Stimulated activated CD4-positive, alpha-beta T cell treated with anti-CD3 and anti-CD28 coated beads, Interleukin-4, amount 100 ng/mL, for 24 hours (primary cell): Measurements from ENCODE around the gene STARD7.
"Not testable (repeated sequence)": the region's sequence is repeated elsewhere in the genome, so short reads cannot be mapped to it uniquely, and the experiment has no call there.

ENCODE experiments used
- DNase-seq: peaks from one replicate; pipeline ENCODE4 v3.0.0-alpha.2; 2020

The STARD7 gene

DNA sequence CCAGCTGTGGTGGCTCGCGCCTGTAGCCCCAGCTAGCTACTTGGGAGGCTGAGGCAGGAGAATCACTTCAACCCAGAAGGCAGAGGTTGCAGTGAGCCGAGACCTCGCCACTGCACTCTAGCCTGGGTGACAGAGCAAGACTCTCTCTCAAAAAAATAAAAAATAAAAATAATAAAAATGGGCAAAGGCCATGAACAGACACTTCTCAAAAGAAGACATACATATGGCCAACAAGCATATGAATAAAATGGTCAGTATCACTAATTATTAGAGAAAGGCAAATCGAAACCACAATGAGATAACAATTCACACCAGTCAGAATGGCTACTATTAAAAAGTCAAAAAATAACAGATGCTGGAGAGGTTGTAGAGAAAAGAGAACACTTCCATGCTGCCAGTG is 48.3 kb downstream of the STARD7 start:
- not testable (repeated sequence) for DNase-seq

DNA sequence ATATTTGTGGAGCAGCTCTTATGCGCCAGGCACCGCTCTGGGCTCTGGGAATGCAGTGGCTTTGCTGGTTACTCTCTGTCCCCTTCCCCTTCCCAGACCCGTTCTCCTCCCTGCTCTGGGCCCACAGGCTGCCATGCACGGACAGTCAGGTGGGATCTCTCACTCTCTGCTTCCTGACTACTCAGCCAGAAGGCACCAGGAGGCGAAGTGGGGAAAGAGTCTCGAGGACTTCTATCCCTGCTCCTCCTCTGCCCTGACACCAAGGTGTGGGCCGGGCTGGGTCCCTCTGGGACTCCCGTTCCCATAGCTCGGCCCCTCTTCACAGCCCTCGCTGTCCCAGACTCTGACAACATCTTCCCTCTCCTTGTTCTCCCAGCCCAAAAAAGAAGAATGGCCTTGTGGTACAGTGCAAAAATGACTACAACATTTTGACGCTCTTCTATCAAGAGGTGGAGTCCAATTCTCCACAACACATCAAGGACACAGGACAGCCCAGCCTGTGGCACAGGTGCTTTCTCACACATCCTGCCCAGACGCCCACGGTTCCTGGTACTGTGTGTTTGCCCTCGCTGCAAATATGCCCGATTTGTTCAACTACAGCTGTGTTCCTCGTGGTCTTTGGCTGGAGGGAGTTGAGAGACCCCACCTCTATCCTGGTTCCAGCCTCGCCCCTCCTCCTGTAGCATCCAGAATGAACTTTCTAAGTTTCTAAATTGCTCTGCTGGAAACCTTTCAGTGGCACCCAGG is 49.4 kb downstream of the STARD7 start:
- peak; percentile 57 for DNase-seq

DNA sequence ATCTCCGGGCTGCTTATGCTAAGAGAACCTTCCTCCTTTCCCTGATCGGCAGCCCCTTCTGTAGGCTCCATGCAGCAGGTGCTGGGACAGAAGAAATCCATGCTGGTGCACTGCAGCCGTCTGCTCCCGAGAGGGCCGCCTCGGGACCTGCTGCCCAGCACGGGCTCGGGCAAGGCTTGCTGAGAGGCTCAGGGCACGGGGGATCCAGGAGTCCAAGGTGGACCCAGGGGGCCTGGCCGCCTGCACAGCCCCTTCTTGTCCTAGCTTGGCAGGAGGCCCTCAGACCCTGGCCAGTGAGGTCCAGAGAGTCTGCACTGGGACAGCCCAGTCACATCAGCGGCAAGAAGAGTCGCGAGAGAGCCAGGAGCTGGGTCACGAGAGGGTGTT is 50.1 kb downstream of the STARD7 start:
- DNase-seq = no peak

DNA sequence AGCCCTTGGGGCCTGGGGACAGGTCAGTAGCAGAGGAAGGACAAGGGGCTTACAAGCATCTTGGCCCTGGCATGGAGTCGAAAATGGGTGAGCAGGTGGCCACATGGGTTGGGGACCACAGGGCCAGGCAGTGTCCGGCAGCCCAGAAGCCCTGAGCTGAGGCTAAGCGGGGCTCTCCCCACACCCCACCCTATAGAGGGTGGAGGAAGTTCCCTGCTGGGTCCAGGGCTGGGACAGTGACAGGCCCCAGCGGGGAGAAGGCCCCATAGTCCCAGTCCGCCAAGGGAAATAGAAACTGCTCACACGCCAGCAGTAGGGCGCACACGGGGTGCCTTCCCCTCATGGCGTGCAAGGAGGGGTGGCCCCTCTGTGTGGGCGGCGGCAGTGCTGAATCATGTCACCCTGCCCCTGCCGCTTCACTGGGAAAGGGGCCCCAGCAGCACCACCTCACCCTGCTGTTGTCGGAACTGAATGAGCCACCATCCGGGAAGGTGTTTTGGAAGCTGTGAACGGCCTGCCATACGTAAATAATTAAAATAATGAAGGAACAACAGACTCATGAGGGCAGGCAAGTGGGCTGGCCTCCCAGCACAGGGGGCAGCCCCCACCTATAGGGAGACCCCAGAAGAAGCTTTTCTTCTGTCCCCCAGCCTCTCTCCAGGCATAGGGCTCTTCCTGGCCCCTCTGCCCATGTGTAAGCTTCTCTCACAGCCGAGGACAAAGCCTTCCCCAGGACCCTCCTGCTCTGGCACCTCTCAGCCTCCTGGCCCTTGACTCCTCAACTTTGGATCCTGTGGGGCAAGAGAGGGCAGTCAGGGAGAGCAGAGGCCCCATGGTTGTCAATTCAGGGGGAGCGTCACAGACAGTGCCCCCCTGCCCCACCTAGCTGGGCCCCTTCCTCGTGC is 50.7 kb downstream of the STARD7 start:
- DNase-seq = peak; percentile 97

DNA sequence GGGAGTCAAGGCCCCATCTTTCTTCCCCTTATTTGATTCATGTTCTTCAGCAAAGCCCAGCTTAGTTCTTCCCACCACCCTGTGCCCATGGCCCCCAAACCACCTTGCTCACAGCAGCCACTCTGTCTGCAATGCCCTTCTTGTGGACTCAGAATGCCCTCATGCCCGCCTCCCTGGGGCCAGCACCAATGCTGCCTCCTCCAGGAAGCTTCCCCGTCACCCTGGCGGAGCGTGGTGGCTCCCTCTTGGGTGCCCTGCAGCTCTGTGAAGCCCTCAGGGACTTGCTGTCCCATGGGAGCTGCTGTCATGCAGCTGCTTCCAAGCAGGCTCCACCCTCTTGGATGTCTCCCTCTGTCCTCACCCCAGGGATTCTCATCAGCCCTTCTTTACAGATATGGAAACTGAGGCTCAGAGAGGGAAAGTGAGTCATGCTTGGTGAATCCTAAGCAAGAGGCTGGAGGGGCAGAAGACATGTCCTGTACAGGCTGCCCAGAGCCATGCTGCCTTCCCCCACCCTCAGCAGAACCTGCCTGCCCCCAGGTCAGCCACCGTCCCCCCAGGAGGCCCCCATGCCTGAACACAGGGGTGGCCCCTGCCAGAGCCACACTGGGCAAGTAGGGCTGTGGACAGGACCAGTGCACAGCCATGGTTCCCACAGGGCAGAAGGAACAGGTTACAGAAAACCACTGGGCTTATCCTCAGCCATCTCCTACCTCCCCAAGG is 51.5 kb downstream of the STARD7 start:
- DNase-seq = no peak

DNA sequence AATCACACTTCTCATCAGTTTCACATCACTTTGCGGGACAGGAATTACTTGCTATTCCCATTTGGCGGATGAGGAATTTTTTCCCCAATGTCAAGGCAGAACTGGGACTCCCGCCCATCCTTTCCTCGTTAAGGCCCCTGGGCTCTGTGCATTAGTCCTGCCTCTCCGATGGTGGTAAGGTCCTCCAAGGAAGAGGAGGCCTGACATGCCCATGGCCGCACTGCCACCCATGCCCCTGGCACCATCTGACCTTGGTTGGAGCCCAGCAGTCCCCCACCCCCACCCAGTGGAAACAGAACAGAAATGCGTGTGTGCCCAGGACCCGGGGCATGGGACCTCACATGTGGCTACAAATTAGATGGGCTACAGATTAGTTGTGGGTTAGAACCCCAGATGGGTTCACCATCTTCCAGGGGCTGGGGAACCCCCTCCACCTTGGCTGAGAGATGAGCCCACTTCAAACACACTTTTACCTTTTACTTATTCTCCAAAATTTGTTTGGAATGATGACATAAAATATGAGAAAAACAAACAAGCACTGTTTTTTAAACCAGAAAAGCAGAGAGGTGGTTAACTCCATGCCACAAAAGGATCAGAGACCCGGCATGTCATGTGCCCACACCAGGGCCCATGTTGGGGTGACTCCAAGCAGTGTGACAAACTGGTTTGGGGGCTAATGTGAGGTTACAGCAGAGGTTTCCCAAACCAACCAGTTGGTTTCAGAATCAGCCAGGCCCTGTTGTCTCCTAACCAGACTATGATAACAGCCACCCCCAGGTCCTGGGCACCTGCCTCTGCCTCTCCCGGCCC is 52.4 kb downstream of the STARD7 start:
- DNase-seq = peak; percentile 67

DNA sequence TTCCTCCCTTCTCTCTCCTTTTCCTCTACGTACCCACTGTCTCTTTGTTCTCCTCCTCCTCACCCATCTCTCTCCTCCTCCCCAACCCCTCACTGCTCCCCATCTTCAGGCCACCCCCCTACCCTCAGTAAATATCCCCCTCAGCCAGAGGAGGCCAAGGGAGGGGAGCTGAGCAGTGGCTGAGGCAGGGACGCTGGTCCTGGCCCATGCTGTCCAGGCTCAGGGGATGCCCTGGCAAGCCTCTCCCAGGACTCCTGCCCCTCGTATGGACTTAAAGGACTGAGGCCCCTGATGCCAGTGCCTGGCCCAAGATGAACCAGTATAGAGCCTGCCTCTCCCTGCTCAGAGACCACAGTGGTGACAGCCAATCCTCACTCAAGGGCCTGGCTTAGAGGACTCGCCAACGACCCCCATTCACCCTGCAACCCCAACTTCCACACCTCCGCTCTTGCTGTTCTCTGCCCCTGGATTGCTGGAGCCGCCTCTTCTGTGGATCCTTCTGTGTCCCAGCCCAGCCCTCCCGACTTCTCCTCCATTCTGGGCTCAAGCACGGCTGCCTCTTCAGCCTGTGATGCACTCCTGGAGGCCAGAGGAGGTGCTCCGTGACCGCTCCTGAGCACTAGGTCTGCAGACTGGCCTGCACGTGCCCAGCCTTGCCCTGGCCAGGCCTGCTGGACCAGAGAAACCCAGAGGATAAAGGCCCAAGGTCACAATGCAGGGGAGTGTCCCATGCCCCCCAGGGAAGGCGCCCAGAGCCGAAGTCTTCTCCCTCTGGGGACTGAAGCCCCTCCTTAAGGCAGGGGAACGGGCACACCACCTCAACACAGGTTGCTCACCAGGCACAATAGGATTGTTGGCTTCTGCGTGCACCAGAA is 53.9 kb downstream of the STARD7 start:
- no peak for DNase-seq

DNA sequence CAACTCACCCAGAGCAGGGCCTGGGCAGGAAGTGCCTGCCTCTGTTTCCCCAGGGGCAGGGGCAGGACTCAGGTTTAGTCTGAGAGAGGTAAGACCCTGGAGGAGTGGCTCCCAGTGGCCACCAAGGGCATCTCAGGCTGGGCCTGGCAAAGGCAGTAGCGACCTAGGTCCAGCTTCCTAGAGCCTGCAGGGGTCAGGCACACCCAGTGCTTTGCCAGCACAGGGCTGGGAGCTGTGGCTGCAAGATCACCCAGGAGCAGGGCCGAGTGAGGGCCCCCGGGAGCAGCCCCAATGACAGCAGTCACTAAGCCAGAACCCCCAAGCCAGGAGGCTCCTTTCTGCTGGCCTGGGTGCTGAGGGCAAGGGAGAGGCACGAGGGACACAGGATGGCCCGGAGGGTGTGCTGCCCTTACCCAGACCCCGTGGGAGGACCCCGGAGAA is 54.6 kb downstream of the STARD7 start:
- no peak for DNase-seq

DNA sequence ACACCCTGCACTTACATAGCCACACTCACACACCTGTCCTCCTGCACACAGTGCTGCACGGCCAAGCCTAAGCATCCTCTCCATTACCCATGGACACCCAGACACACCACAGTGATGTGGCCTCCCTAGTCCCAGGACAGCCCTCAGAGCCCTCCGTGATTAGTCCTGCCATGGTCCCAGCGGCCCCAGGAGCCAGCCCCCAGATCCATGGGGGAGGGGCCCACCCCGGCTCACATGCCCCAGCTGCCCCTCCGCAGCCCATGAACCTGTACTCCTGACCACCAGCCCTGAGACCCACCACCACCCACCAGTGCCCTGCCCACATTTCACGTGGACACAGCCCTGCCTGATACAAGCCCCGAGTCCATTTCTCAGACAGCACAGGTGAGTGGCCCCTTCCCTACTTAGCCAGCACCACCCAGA is 55.3 kb downstream of the STARD7 start:
- DNase-seq = no peak

DNA sequence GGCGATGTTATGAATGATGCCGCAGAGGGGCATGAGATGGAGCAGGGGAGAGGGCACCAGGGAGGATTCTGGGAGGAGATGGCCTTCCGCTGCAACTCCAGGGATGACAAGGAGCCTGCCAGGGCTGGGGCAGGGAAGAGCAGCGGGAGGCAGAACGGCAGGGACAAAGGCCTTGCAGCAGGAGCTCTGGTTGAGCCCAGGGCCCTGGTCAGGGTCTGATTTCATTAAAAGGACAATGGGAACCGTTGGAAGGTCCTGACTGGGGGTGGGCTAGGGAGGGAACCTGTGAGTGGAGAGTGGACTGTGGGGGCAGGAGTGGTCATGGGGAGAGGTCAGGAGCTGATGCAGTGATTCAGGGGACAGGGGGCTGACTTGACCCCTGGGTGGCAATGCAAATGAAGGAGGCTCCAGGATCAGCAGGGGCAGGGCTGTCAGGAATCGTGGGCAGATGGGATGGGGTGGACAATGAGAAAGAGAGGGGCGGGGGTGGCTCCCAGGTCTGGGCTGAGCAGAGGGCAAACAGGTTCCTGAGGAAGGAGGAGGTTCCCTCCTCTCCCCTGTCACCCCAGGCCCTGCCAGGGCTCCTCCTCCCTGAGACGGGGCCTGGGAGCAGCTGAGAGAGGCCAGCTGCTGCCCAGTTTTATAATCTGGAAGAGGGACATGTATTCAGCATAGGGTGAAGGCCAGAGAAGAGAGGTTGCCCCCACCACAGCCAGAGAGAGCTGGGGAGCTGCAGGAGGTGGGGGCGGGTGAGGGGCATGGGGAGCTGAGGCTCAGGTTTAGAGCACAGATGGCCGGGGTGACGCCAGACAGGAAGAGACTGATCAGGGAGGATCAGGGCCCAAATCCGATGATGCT is 56.1 kb downstream of the STARD7 start:
- no peak for DNase-seq

DNA sequence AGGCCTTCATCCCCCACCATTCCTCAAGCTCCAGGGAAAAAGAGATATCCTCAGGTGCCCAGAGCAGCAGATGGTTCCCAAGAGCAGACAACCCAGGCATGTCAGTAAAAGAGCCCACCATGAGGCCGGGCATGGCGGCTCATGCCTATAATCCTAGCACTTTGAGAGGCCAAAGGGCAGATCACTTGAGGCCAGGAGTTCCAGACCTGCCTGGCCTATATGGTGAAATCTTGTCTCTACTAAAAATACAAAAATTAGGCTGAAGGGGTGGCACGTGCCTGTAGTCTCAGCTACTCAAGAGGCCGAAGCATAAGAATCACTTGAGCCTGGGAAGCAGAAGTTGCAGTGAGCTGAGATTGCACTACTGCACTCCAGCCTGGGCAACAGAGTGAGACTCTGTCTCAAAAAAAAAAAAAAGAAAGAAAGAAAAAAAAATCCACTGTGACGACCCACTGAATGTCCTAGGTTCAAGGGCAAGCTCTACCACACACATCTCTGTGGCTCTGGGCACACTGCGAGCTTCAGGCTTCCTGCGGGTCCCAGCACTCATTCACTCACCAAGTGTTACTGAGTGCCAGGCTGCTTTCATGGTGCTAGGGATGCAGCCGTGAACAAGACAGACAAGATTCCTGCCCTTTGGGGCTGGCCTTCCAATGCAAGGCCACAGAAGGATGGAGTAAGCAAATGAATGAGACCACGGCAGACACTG is 56.9 kb downstream of the STARD7 start:
- no peak for DNase-seq

DNA sequence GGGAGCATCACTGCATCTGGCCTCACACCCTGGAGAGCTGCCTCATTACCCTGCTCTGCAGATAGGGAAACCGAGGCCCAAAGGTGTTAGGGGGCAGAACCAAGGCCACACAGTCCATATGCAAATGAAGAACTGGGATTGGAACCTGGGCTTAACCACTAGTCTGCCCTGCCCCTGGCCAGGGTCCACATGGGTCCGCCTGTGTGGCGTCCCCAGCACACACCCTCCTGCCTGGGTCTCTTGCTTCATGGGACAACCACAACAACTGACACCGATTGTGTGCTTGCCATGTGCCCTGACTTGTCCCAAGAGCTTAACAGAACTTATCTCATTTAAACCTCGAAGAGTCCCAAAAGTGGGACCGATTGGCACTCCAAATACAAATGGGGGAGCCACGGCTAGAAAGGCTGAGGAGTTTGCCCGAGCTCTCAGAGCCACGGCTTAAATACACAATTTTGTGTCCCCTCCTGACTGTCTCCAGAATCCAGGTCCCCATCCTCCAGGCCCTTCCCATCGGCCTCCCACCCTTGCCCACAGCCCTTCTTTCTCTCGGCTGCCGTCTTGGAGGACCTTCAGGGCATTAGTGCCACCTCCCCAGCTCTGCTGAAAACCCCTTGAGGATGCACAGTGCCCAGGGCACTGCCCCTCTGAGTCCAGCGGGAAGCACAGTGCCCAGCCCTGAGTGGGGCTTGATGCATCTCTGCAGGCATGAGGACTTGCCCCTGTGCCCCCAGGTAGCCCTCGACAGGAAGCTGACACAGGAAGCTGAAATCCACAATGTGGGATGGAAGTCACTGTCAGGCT is 57.6 kb downstream of the STARD7 start:
- DNase-seq = no peak

DNA sequence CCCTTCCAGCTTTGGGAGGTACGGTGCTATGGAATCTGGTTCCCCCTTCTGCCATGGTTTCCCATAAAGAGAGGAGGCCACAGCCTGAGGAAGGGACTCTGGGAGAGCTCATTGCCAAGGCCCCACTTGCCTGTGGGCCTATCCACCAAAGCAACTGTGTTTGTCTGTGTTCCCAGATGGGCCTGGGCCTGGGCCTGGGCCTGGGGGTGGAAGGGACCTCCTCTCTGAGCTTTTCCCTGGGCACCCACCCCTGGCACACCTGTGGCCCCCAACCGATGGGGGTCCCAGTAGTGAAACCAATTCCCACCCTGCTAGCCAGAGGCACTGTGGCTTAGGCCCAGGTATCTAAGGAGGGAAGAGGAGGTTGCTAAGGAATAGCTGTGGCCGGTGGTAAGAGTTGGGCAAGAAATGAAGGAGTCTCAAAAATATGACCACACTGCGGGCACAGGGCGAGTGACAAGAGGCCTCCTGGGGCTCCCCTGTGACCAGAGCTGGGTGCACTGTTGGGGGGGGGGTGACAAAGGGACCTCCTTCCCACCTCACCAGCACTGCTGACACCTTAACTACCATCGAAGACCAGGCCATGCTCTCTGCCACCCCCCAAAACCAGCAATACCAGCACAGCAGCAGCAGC is 58.5 kb downstream of the STARD7 start:
- DNase-seq = no peak

DNA sequence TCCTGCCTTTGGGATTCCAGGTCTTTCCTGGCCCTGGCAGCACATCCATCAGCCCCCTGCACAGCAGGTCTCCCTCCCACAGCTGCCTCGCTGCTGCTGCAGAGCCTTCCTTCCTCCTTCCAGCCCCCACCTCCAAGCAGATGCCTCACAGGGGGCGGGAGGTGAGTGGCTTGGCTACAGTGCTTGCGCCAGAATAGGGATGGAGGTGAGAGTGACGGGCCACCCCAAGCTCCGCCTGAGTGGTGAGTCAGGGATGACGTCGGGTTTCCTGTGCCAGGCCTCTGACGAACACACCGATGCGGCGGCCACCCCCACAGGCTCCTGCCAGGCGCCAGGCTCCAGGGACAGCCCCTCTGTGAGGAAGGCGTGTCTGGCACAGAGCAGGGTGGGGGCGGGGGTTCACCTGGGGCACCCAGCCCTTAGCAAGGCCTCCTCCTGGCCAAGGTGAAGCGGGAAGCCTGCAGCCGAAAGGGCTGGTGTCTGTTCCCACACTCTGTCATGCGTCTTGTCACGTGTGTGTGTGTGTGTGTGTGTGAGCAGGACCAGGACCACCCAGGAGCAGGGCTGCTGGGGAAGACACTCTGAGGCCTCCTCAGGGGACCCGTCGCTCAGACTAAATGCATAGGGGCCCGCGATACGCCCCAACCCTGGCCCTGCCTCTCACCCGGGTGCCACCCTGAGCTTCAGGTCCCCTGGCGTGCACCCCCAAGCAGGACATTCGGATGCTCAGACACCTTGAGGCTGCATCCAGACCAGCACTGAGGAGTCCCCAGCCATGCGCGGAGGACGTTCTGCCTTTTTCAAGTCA is 60.0 kb downstream of the STARD7 start:
- peak; percentile 97 for DNase-seq

DNA sequence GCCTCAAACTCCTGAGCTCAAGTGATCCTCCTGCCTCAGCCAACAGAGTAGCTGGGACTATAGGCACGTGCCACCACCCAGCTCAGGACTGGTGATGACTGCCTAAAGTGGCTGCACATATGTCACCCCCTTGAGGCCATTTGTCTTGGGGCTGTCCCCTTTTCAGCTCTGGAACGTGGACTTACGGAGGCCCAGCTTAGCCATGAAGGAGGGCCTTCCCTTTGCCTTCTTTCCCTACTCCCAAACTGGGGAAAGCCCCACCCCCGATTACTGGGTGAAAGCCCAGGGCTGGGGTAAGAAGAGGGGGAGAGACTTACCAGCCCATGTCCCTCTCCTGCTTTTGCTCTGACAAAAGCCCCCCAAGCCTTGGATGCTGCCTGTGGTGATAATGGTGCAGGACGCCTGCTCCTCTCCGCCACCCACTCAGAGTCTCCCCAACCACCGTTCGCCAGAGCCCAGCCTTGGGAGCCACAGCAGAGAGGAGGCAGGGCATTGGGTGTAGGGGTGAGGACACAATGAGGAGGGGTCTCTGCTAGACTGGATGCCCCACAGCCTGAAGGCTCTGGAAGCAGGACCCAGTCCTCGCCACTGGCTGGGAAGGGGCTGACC is 60.9 kb downstream of the STARD7 start:
- no peak for DNase-seq

DNA sequence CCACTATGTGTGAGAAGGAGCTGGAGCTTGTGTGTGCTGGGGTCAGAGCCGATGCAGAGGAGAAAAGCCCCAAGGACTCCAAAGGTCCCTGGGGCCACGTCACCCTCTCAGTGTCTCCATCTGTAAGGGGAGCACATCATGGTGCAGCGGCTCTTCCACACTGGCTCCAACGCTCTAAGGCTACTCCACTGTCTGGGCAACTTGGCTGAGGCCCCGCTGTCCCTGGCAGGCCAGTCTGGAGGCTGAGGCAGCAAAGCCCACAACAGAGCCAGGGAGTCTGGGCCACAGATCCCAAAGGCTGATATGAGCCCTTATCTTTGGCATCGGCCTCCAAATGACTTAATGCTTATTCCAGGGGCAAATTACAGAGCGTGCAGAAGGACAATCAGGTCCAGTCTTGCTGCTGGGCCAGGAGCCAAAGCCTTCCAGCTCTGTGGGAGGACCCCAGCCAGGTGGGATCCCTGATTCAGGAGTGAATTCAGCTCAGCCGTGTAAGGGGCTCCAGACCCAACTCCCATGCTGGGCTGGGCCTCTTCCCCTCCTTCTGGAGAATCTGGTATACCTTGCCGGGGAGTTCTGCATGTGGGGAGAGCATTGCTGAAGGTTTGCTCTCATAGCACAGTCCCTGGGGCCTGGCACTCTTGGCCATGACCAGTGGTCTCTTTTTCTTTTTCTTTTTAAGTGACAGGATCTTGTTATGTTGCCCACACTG is 61.6 kb downstream of the STARD7 start:
- DNase-seq = no peak
